Right forelimb (tissue), 1 donor: ENCODE measurements around the gene TGFB1.
"Not testable (repeated sequence)": the region's sequence is repeated elsewhere in the genome, so short reads cannot be mapped to it uniquely, and the experiment has no call there.

Experiments
- DNase-seq: peaks from one replicate; pipeline ENCODE4 v3.0.0-alpha.2; 2018

The TGFB1 gene

DNA sequence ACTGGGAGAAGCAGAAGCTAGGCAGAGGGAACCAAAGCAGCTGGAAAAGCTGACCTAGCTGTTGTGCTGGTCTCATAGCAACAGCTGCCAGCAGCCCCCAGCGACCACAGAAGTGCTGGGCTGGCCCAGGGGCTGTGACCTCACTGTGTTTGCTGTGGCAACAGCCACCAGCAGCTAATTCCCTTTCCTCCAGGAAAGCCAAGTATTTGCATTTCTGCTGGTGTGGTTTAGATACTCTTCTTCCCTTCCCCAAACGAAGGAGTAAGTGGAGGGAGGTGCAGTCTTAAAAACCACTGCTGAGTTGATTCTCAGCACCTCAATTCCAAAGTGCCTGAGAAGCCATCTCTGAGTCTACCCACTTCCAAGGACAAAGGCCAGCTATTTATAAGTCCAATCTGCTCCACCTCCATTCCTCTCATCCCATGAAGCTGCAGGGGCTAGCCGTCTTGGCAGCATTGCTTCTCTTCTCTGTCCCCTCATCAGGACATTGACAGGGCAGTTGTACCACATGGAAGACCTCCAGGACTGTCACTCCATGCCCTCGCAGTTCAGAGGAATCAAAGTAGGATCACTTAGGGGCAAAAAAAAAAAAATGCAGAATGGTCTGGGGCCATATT, 55.3 kb downstream of the TGFB1 start:
- DNase-seq = peak; percentile 82

DNA sequence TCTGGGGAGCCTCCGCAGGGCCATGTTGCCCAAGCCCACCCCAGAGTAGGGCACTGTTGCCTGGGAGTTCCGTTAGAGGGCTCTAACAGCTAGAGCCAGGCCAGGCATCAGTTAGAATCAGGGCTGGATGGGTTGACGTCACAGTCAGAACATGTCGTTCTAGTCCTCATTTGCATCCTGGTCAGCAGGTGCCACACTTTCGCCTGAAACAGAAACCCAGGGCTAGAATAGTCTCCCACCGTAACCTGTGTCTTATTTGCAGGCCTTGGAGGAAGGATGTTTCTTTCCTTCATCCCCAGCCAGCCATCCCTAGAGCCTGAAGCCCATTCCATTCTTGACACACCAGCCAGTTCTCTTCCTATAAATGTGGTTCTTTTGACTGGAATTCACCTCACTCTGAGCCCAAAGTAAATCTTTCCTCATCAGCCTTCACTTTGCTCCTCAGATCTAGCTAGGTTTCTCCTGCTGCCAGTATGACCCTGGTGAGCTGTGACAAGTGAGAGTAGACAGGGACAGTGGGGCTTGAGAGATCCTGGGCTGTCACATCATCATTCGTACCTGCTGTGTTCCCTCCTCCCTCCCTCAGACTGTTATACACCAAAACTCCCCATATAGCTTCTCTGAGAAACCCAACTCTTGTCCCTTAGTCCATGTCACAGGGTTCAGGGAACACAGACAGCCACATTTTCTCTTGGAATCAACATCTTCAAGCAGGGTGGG, 55.9 kb downstream of the TGFB1 start:
- no peak for DNase-seq

DNA sequence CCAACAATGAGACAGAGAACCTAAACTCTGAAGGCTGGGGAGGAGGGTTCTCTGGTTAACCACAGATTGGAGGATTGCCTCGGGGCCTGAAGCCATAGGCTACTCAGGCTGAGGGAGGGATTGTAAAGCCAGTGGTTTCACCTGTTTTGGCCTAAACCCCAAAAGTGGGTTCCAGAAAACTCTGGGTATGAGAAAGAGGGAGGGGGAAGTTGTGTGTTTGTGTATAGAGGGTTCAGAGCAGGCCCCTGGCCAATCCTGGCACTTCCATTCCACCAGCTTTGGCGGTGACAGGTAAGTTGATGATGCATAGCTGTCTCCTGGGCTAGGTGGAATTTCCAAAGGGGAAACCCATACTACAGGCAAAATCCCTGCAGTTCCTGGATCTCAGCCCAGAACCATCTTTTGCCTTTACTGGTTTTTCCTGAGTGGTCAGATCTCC, 57.3 kb downstream of the TGFB1 start:
- no peak for DNase-seq

DNA sequence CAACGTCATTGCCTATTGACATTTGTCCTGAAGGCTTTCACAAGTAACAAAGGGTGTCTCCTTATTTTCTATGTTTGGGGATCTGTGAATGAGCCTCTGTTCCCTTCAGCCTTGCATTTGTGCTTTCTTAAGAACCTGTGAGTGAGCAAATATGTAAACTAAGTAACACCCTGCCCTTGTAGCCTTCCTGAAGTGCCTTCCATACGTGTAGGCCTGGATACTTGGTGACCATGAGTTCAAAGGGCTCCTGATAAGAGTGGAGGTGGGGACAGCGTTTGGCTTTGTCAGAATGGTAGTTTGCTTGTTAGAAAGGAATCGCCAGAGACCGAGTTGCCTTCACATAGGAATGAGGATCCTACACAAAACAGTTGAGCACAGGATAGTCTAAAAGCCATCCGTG, 58.2 kb downstream of the TGFB1 start:
- DNase-seq = no peak

DNA sequence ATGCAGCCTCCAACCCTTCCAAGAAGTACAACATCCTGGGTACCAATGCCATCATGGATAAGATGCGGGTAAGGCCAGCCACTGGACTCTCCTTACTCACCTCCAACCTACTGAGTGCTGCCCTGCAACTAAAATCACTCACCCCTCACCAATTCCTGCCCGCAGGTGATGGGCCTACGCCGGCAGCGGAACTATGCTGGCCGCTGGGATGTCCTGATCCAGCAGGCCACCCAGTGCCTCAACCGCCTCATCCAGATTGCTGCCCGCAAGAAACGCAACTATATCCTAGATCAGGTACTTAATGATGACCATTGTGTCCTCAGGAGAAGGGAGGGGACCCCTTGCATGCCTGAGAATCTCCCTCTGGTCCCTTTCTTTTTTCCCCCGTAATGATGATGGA, 59.3 kb downstream of the TGFB1 start:
- no peak for DNase-seq

DNA sequence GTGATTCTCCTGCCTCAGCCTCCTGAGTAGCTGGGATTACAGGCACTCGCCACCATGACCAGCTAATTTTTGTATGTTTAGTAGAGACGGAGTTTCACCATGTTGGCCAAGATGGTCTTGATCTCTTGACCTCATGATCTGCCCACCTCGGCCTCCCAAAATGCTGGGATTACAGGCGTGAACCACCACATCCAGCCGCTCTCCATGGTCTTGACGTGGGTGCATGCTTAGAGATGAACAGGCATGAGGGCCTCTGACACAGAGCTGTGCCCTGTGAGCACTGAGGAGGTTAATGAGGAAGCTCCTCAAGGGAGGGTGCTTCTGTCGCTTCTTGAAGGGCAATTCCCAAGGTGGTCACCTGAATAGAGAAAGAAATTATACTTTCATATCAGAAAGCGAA, 63.9 kb downstream of the TGFB1 start:
- not testable (repeated sequence) for DNase-seq

DNA sequence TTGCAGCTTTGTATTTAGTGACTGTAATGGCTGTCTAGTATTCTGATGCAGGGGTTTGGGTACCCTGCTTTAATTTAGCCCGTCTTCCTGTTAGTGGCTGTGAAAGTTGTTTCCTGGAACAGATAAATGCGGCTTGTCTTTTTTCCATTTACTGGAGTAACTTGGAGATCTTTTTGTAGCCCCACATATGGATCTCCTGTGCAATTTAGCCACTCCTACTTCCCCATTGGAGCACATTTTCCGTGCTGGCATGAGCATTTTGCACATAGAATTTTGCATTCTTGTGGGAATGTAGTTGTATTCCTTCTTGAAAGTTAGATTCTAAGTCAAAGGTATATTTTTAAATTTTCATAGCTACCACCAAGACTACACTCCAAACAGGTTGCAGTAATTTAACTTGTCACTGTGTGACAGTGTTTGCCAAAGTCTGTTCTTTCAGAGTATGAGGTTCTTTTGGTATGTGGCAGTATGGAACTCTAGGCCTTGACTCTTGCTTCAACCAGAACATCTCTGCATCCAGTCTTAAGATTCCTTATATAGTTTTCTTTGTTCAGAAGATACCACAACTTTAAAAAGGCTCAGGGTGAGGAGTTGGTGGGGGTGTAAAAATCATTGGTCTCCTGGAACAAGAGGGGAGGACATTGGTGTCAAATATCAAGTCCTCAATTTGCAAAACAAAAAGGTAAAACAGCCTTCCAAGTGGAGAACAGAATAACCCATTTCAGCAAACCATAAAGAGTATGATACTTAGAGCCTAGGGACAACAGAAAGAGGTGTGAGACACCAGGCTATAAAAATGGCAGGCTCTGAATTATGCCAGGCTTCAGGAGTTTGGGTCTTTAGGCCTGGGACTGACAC, 64.8 kb downstream of the TGFB1 start:
- no peak for DNase-seq
